Activated CD4-positive, alpha-beta T cell treated with anti-CD3 and anti-CD28 coated beads, Interleukin-2, amount 50 U/mL, for 4 hours (primary cell): Measurements from ENCODE around the gene L3MBTL3.

ENCODE experiments used
- DNase-seq, 2 experiments: peaks; one replicate each; pipeline ENCODE4 v3.0.0-alpha.2; 2020

The L3MBTL3 gene

DNA sequence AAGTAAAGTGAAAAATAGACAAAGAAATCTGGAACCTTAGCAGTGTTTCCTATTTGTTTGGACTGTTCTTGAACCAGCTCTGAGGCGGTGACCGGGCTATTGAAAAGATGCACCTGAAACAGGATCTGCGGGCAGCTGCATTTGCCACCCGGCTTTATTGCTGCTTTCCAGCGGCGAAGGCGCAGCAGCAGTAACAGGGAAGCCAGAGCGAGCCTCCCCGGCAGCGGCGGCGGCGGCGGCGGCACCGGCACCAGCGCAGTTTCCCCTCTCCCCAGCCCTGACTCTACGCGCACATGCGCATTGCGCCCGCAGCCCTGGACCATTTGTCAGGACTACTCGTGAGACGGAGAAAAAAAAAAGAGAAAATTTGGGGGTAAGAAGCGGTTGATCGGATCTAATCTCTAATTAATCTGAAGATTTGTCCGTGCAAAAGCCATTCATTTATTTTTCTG lies at the start of gene L3MBTL3:
Gene L3MBTL3 (plus strand): TSS at position 290 of the 452 bp plus-strand sequence. CDS start 24,119 bp downstream, outside the sequence.
- peak; percentile 88 for DNase-seq

- no peak for DNase-seq
Measured at GRCh38 chr6:129969064-129969463, 49.3 kb upstream of the L3MBTL3 start.

GRCh38 chr6:129976110-129976509 lies 42.3 kb upstream of the L3MBTL3 start:
- no peak for DNase-seq

GRCh38 chr6:129978148-129978916 lies 40.0 kb upstream of the L3MBTL3 start:
- no peak for DNase-seq

GRCh38 chr6:129980821-129981220 lies 37.6 kb upstream of the L3MBTL3 start:
- no peak for DNase-seq

- DNase-seq = no peak
Measured at GRCh38 chr6:129981598-129981997, 36.8 kb upstream of the L3MBTL3 start.

GRCh38 chr6:129989396-129989795 lies 29.0 kb upstream of the L3MBTL3 start:
- no peak for DNase-seq

DNA sequence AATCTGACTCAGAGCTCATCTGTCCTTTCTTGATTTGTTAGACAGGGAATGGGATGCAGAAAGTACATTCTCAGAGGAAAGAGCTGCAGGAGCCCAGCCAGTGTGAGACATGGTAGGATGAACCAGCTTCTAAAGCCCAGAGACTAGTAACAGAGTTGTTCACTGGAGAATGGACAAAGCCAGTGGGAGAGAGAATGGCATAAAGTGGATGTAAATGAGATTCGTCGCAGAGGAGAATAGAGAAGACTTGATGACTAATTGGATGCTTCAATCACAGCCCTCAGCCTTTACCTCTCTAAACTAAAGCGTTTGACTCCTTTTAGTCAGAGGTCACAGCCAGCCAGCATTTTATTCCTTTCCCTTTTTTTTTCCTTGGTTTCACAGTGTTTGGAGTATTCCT lies 25.5 kb upstream of the L3MBTL3 start:
- DNase-seq = no peak

GRCh38 chr6:129994410-129994809 lies 24.0 kb upstream of the L3MBTL3 start:
- no peak for DNase-seq

- DNase-seq = no peak
Measured at GRCh38 chr6:129996387-129996786, 22.0 kb upstream of the L3MBTL3 start.

DNA sequence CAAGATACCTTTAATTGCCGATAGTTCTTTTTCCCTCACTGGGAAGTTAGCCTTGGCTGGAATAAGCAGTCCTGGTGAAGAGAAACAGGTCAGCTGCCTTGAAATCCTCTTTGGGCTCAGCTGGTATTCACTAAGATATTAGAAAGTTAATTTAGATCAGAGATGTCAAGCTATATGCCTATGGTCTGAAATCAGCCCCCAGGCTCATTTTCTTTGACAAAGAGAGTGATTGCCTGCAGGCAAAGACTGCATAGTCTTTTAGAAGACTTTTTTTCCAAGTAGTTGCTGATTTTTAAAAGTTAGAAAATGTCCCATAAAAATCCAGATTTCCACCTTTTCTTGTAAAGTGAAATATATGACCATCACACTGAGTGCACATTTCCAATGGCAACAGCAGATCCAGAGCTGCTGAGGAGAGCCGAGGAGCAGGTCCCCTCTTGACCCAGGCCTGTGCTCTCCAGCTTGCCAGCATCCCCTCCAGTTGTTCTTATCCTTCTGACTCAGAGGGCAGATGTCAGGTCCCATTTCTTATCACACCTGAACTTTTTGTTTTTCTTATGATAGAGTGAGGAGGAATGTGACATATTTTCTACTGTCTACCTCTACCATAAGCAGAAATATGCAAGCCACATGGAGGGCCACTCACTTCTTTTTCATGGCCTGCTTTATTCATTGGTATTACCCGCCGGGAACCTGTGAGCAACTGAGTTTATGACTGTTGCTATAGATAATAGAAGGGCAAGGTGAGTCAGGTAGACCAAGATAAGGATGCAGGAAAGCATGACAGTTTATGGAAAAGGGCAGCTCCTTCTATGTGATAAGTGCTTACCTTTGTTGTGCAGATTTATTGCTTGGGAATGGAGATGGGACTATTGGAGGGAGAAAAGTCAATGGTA lies 17.6 kb upstream of the L3MBTL3 start:
- no peak for DNase-seq

DNA sequence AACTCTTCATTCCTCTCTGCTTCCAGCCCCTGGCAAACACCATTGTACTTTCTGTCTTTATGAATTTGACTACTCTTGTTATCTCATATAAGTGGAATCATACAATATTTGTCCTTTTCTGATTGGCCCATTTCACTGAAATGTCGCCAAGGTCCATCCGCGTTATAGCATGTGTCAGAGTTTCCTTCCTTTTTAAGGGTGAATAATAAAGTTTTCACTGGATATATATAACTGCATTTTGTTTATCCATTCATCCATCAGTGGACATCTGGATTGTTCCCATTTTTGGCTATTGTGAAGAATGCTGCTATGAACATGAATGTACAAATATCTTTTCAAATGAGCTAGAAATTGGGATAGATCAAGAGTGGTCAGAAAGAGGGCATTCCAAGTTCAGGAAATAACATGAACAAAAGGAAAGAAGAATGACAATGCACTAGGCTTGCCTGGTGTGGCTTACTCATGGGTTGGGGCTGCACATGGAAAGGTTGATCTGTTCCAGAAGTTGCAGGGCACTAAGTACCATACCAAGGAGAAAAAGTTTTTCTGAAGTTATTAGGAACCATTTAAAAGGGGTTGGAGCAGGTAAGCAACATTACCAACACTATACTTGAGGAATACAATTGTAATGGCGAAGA lies 10.0 kb upstream of the L3MBTL3 start:
- no peak for DNase-seq

DNA sequence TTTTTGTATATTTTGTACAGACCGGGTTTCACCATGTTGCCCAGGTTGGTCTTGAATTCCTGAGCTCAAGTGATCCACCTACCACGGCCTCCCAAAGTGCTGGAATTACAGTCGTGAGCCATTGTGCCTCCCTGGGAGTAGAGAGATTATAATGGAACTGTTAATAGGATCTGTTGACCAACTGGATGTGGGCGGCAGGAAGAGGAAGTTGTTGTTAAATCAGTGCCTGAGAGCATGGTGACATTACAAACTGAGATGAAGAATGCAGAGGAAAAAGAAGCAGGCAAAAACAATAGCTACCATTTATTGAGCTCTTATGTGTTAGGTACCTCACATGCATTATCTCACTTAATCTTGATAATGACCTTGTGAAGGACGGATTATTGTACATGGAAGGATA lies 9.2 kb upstream of the L3MBTL3 start:
- no peak for DNase-seq

GRCh38 chr6:130010387-130010786 lies 8.0 kb upstream of the L3MBTL3 start:
- DNase-seq = no peak

DNA sequence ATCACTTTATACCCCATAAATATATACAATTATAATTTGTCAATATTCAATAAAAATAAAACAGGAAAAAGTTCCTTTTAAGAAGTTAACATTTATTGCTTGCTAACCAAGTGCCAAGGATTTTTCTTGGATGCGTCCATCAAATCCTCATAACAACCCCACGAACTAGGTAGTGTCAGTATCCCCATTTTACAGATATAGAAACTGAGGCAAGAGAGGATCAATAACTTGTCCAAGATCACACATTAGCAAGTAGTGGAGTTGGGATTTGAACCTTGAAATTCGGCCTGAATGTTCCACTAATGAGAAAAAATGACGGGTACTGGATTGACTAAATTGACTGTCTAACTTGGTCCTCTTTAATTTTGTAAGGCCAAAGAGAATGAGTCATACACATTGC lies 5.7 kb upstream of the L3MBTL3 start:
- no peak for DNase-seq

- peak in 1 of 2 experiments; percentile 27 for DNase-seq
Measured at GRCh38 chr6:130018744-130019325, 454 bp downstream of the L3MBTL3 start.

- peak in 1 of 2 experiments; percentile 28 for DNase-seq
Measured at GRCh38 chr6:130019326-130020072, 1.1 kb downstream of the L3MBTL3 start.

DNA sequence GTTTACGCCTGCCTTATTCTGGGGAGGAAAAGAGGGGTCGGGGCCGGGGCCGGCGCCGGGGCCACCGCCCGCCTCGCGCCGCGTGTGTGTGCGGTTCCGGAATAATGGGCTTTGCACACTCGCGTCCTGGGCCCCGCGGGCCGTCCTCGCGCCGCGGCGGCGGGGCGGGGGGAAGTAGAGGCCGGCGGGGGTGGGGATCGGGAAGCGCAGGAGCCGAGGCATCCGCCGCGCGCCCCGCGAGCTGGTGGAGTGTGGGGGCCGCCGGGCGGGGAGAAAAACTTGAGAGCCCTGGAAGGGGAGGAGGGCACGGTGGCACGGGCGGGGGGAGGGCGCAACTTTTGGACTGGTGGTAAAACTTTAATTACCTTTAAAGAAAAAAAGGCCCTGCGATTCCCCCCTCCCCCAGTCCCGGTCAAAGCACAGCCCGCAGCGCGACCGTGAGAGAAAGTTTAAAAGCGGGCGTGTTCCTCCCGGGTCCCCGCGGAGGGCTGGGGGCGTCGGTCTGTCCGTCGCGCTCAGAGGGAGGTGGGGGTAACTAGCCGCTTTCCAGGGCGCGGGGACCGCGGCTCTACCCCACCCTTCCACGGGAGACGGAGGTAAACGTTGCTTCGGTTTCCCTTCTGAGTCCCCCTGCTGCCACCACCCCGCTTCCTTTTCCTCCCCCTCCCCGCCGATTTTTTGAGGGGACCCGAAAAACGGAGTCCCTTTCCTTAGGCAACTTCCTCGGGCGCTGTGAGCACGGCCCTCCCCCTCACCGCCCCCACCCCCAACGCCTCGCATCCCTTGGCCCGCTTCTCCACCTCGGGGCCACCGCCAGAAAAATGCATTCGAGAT lies 1.9 kb downstream of the L3MBTL3 start:
- peak in 1 of 2 experiments; percentile 30 for DNase-seq

GRCh38 chr6:130020907-130021629 lies 2.7 kb downstream of the L3MBTL3 start:
- peak; percentile 70 to 71 for DNase-seq

- DNase-seq = no peak
Measured at GRCh38 chr6:130026859-130027258, 8.5 kb downstream of the L3MBTL3 start.
